C1 segment of cervical spinal cord (tissue), 14 donors: ENCODE results near the gene PRKCA.
A peak's percentile ranks its signal among the peaks of the same experiment; 100 is the strongest.
"Not testable (repeated sequence)": the region's sequence is repeated elsewhere in the genome, so short reads cannot be mapped to it uniquely, and the experiment has no call there.

Experiments used
- DNase-seq, 14 donors: peaks; one replicate each; lab custom pipeline; 2025; lab: John Stamatoyannopoulos, UW

PRKCA gene

GRCh38 chr17:66381701-66382362 lies 79.4 kb downstream of the PRKCA start:
- no peak for DNase-seq

GRCh38 chr17:66383333-66383732 lies 80.9 kb downstream of the PRKCA start:
- DNase-seq, result no peak

- DNase-seq, result no peak
These were observed 84.3 kb downstream of the PRKCA start for GRCh38 chr17:66386498-66387351.

GRCh38 chr17:66387392-66387981 lies 85.1 kb downstream of the PRKCA start:
- no peak for DNase-seq

- no peak for DNase-seq
These were observed 90.5 kb downstream of the PRKCA start for GRCh38 chr17:66392783-66393437.

GRCh38 chr17:66395961-66396360 lies 93.5 kb downstream of the PRKCA start:
- no peak for DNase-seq

GRCh38 chr17:66397486-66397885 lies 95.1 kb downstream of the PRKCA start:
- no peak for DNase-seq

- no peak for DNase-seq
These were observed 95.6 kb downstream of the PRKCA start for GRCh38 chr17:66398059-66398458.

- DNase-seq, result no peak
These were observed 96.2 kb downstream of the PRKCA start for GRCh38 chr17:66398617-66399016.

- no peak for DNase-seq
These were observed 97.0 kb downstream of the PRKCA start for GRCh38 chr17:66399441-66399840.

GRCh38 chr17:66400041-66400688 lies 97.8 kb downstream of the PRKCA start:
- not testable (repeated sequence) for DNase-seq

- DNase-seq, result no peak
These were observed 98.3 kb downstream of the PRKCA start for GRCh38 chr17:66400698-66401097.

- DNase-seq, result no peak
These were observed 99.0 kb downstream of the PRKCA start for GRCh38 chr17:66401364-66401763.

- DNase-seq, result no peak
These were observed 101.6 kb downstream of the PRKCA start for GRCh38 chr17:66403846-66404556.

- DNase-seq, result peak in 1 of 14 donors; percentile 73
These were observed 103.6 kb downstream of the PRKCA start for GRCh38 chr17:66405836-66406677.

- DNase-seq, result no peak
These were observed 104.6 kb downstream of the PRKCA start for GRCh38 chr17:66406701-66407644.

- no peak for DNase-seq
These were observed 105.5 kb downstream of the PRKCA start for GRCh38 chr17:66407864-66408263.

GRCh38 chr17:66411520-66411919 lies 109.1 kb downstream of the PRKCA start:
- DNase-seq, result no peak
